GM10266 (cell line): ENCODE data around the gene RAB6A.

Experiments used
- DNase-seq: peaks from one replicate; pipeline ENCODE4 v3.0.0; 2012; ENCODE audit errors: extremely low spot score
- CTCF ChIP-seq: IDR thresholded peaks from 2 replicates; pipeline ENCODE4 v1.5.1; 2012; ENCODE audit warnings: mild to moderate bottlenecking, low read depth; ENCODE audit not compliant: control insufficient read depth, insufficient read depth; ENCODE audit errors: missing control alignments

The RAB6A gene

GRCh38 chr11:73652856-73653559 is 107.9 kb downstream of the RAB6A start:
- no peak for DNase-seq
- TF ChIP-seq CTCF, result no peak

- DNase-seq, result no peak
- TF ChIP-seq CTCF, result no peak
Observed at GRCh38 chr11:73652046-73652730, 108.7 kb downstream of the RAB6A start.

GRCh38 chr11:73651661-73652045 is 109.2 kb downstream of the RAB6A start:
- no peak for TF ChIP-seq CTCF
- no peak for DNase-seq

GRCh38 chr11:73651252-73651651 is 109.6 kb downstream of the RAB6A start:
- no peak for DNase-seq
- TF ChIP-seq CTCF, result no peak

- no peak for TF ChIP-seq CTCF
- DNase-seq, result no peak
Observed at GRCh38 chr11:73650400-73650799, 110.5 kb downstream of the RAB6A start.

GRCh38 chr11:73649206-73649605 is 111.7 kb downstream of the RAB6A start:
- no peak for DNase-seq
- TF ChIP-seq CTCF, result no peak

GRCh38 chr11:73648571-73649046 is 112.3 kb downstream of the RAB6A start:
- TF ChIP-seq CTCF, result no peak
- no peak for DNase-seq
